ENCODE results near the gene STIP1.

DNA sequence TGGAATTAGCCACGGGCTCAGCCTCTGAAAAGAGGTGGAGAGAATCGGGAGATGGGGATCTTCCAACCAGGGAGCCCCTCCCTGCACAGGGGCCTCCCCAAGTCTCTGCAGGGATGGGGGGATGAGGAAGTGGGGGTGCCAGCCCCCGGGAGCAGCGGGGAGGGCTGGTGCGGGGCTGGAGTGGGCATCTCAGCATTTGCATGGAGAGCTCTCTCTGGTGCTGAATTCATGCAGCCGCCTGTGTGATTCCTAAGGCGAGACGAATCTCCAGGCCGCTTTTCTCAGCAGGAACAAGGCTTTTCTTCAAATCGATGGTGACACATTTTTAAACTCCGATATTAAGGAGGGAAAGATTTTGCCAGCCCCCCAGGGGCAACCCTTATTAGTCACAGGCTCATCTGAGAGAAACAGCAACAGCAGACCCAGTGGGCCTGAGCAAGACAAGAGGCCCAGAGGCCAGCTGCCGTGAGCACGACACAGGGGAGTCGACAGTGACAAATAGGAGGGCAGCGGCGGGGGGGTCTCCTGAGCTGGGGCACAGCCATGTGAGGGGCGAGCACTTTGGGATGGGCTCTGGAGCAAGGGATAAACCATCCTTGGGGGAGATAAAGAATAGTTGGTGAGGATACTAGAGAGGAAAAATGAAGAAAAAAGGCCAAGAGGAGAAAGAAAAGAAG is 49.1 kb upstream of the STIP1 start:
- TF ChIP-seq POLR2A (IDR thresholded peaks at IDR 0.05; ENCODE audit: low read depth, low read length): no peak
- TF ChIP-seq POLR2AphosphoS5 (IDR thresholded peaks at IDR 0.05; ENCODE audit: low read depth, low read length): no peak
- TF ChIP-seq TAF1 (IDR thresholded peaks at IDR 0.05; ENCODE audit: borderline replicate concordance, low read depth, low read length): no peak
